ENCODE data around the gene FAM181A.

Gene FAM181A

DNA sequence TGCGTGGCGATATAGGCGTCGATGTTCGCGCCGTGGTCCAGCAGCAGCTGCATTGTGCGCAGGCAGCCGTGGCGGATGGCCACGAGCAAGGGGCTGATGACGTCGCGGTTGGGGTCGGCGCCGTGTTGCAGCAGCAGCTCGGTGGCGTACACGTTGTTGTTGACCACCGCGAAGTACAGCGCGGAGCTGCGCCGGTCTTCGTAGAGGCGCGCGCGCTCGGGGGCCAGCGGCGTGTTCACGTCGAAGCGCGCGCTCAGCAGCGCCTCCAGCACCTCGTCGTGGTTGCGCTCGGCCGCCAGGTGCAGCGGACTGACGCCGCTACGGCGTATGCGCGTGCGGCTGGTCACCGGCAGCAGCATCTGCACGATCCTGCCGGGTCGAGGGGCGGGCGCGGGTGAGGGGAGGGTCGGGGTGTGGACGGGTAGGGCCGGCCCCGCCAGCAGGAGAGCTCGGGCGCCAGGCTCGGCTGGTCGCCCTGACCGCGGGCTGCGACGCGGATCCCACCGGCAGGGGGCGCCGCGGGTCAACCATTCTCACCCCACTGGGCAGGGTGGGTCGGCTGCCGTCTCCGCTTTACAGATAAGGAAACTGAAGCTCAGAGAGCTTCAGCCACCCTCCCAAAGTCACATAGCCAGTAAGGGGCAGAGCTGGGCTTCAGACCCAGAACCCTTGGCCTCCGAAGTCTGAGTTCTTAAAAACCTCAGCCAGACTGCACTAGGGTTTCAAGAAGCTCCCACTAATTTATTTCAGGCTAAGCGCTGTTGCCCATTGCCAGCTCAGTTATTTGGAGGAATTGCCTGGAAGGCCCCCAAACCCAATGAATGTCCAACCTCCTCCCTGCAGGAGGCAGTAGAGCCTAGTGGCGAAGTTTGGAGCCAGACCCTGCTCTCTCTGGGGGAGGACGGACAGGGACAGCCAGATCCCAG is 12.4 kb downstream of the FAM181A start:
- TF ChIP-seq, protein P1, sequence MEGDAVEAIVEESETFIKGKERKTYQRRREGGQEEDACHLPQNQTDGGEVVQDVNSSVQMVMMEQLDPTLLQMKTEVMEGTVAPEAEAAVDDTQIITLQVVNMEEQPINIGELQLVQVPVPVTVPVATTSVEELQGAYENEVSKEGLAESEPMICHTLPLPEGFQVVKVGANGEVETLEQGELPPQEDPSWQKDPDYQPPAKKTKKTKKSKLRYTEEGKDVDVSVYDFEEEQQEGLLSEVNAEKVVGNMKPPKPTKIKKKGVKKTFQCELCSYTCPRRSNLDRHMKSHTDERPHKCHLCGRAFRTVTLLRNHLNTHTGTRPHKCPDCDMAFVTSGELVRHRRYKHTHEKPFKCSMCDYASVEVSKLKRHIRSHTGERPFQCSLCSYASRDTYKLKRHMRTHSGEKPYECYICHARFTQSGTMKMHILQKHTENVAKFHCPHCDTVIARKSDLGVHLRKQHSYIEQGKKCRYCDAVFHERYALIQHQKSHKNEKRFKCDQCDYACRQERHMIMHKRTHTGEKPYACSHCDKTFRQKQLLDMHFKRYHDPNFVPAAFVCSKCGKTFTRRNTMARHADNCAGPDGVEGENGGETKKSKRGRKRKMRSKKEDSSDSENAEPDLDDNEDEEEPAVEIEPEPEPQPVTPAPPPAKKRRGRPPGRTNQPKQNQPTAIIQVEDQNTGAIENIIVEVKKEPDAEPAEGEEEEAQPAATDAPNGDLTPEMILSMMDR (IDR thresholded peaks at IDR 0.05; ENCODE audit: low read depth, low read length, missing control alignments) = peak; percentile 61
- H3K36me3 ChIP-seq (replicated peaks) = no peaks in the 10 kb centered on the region
- H3K4me3 ChIP-seq (ENCODE audit: low read depth, low read length) = peak overlapping the region; percentile 26
- peak; percentile 61 for DNase-seq
- in situ Hi-C loops (cut with HindIII; ENCODE audit: low pct_ligation_motif_present, low sequenced_read_pairs) = no loop called here
- H3K27me3 ChIP-seq (replicated peaks) = peaks cover 22% of the 10 kb centered on the region
- H3K27ac ChIP-seq = no peak overlapping the region

DNA sequence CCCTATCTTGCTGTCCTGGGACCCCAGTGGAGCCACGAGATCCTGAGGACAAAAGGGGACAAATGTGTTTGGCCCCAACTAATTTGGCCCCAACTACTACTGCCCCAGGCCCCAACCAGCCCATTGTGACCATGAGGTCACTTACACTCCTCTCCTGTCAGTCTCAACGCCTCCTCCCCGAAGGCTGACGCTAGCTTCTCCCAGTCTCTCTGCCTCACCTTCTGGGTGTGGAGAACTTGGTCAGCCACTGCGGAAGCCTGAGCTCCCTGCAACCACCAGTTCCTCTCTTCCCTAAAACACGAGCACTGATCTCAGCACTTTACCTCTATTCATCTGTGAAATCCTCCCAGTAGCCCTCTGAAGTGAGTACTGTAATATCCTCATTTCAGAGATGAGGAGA is 13.3 kb downstream of the FAM181A start:
- Histone ChIP-seq H3K27ac (no peak overlapping the region), H3K4me3 (ENCODE audit: low read depth, low read length) (no peak overlapping the region), H3K36me3 (replicated peaks) (no peaks in the 10 kb centered on the region), H3K27me3 (replicated peaks) (peaks cover 22% of the 10 kb centered on the region)
- no peak for DNase-seq
- in situ Hi-C loops (cut with HindIII; ENCODE audit: low pct_ligation_motif_present, low sequenced_read_pairs) = no loop called here
- TF ChIP-seq, protein P1 (IDR thresholded peaks at IDR 0.05; ENCODE audit: low read depth, low read length, missing control alignments) = no peak

- Histone ChIP-seq H3K4me3 (ENCODE audit: low read depth, low read length) (no peak overlapping the region), H3K36me3 (replicated peaks) (no peaks in the 10 kb centered on the region), H3K27ac (peak overlapping the region; percentile 3), H3K27me3 (replicated peaks) (peaks cover 21% of the 10 kb centered on the region)
- peak; percentile 80 for DNase-seq
- in situ Hi-C loops (cut with HindIII; ENCODE audit: low pct_ligation_motif_present, low sequenced_read_pairs) = no loop called here
- TF ChIP-seq, protein P1 (IDR thresholded peaks at IDR 0.05; ENCODE audit: low read depth, low read length, missing control alignments) = no peak
These were observed 14.3 kb downstream of the FAM181A start for GRCh38 chr14:93941293-93941910.

DNA sequence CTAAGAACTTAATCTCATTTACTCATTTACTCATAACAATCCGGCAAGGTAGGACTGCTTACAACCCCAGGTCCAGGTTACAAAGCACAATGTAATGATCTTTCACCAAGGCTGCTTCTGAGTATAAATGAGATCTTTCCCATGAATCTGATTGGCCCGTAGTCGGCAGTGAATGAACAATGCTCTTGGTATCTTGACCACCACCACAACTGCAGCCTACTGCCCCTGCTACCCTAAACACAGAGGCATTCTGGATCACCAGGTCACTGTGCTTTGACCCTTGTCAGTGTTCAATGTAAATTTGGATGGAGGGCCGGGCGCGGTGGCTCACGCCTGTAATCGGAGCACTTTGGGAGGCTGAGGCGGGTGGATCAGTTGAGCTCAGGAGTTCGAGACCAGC is 15.9 kb downstream of the FAM181A start:
- DNase-seq = peak; percentile 82
- Histone ChIP-seq H3K27ac (no peak overlapping the region), H3K4me3 (ENCODE audit: low read depth, low read length) (no peak overlapping the region), H3K36me3 (replicated peaks) (no peaks in the 10 kb centered on the region), H3K27me3 (replicated peaks) (peaks cover 10% of the 10 kb centered on the region)
- in situ Hi-C loops (cut with HindIII; ENCODE audit: low pct_ligation_motif_present, low sequenced_read_pairs) = no loop called here
- TF ChIP-seq, protein P1 (IDR thresholded peaks at IDR 0.05; ENCODE audit: low read depth, low read length, missing control alignments) = no peak

- Histone ChIP-seq H3K36me3 (replicated peaks) (no peaks in the 10 kb centered on the region), H3K4me3 (ENCODE audit: low read depth, low read length) (no peak overlapping the region), H3K27ac (no peak overlapping the region), H3K27me3 (replicated peaks) (peaks cover 4% of the 10 kb centered on the region)
- TF ChIP-seq, protein P1 (IDR thresholded peaks at IDR 0.05; ENCODE audit: low read depth, low read length, missing control alignments) = no peak
- DNase-seq = no peak
- in situ Hi-C loops (cut with HindIII; ENCODE audit: low pct_ligation_motif_present, low sequenced_read_pairs) = no loop called here
These were observed 16.8 kb downstream of the FAM181A start for GRCh38 chr14:93943930-93944329.

All from brain microvascular endothelial cell (primary cell).